GM23248 (cell line): ENCODE results near the gene FAM117B.

ENCODE experiments used
- EZH2 ChIP-seq: fragments of 200-600 bp; sonication (generic); IDR thresholded peaks from 2 replicates; pipeline ENCODE4 v1.6.1; 2018; ENCODE audit warnings: antibody characterized with exemption, mild to moderate bottlenecking; ENCODE audit not compliant: insufficient read depth, poor library complexity, severe bottlenecking
- EZH2phosphoT487 ChIP-seq: fragments of 200-600 bp; sonication (generic); IDR thresholded peaks from 2 replicates; pipeline ENCODE4 v1.6.1; 2018; ENCODE audit warnings: antibody characterized with exemption, moderate library complexity, mild to moderate bottlenecking, low read depth; ENCODE audit not compliant: insufficient read depth

GRCh38 chr2:202760848-202761247, 126.1 kb downstream of the FAM117B start:
- no peak for TF ChIP-seq EZH2phosphoT487
- TF ChIP-seq EZH2: no peak
